Activated B cell treated with CpG ODN at 0.5 μM for 24 hours (primary cell): Measurements from ENCODE around the gene MYL4. TPM values are rescaled to one million over a fixed set of nuclear protein-coding genes. Genes with fewer than 3 reads are reported as not detected.

Experiments used
- ATAC-seq: fragments of 200-7000 bp; cut with Tn5 transposase; one replicate; pipeline ENCODE4 v1.10.0; 2021; ENCODE audit warnings: low read depth, mild to moderate bottlenecking, moderate library complexity
- CTCF ChIA-PET: fragments of 350-600 bp; sonication (Branson Sonifier 250); formaldehyde crosslinking; loops from one replicate; lab custom pipeline; 2021; ENCODE audit warnings: antibody characterized with exemption; lab: Charles Lee
- POLR2A ChIA-PET: fragments of 350-600 bp; sonication (Branson Sonifier 250); formaldehyde crosslinking; loops from one replicate; lab custom pipeline; 2021; ENCODE audit warnings: antibody characterized with exemption; lab: Charles Lee
- DNase-seq: peaks from one replicate; pipeline ENCODE4 v3.0.0; 2022
- H3K27ac Mint-ChIP-seq: one replicate; pipeline ENCODE4 v1.8.0; 2020; ENCODE audit warnings: mixed read lengths
- H3K27me3 Mint-ChIP-seq: one replicate; pipeline ENCODE4 v1.8.0; 2021; ENCODE audit warnings: mixed read lengths
- H3K36me3 Mint-ChIP-seq: one replicate; pipeline ENCODE4 v1.8.0; 2021; ENCODE audit warnings: low read depth, mixed read lengths
- H3K4me1 Mint-ChIP-seq: one replicate; pipeline ENCODE4 v1.8.0; 2021; ENCODE audit warnings: mixed read lengths
- H3K4me3 Mint-ChIP-seq: one replicate; pipeline ENCODE4 v1.8.0; 2020; ENCODE audit warnings: mild to moderate bottlenecking, mixed read lengths
- H3K9me3 Mint-ChIP-seq: one replicate; pipeline ENCODE4 v1.8.0; 2020; ENCODE audit warnings: mixed read lengths
- CTCF ChIP-seq: fragments of 200-600 bp; IDR thresholded peaks from one replicate; pipeline ENCODE4 v1.8.0; 2022; ENCODE audit warnings: antibody characterized with exemption, mild to moderate bottlenecking
- intact Hi-C: fragments of 100-400 bp; cut with micrococcal nuclease; formaldehyde crosslinking; loops from one replicate; pipeline ENCODE4 v1.15.1; 2024
- total RNA-seq: library from RNA; stranded (reverse); gene quantifications from 2 replicates; pipeline ENCODE4 v1.2.3, GENCODE V29; 2022

MYL4 gene
- total RNA-seq, 1 donor from 2014 or later: not detected

- TF ChIP-seq CTCF: no peak
- no peak for ATAC-seq
- H3K27me3 Mint-ChIP-seq: no peaks in the 10 kb centered on the region
- ChIA-PET CTCF (interaction anchor here (1.9 kb wide), 1 partner anchor 108 kb away, joined by 13 read pairs; no protein-coding TSS in a partner anchor), POLR2A (interaction anchor here (0.6 to 5.0 kb wide), 11 partner anchors 7 to 1987 kb away, joined by 3 to 50 read pairs (median 4); partner anchors contain the start of genes CDC27 and EFCAB13)
- no peaks in the 10 kb centered on the region for H3K36me3 Mint-ChIP-seq
- H3K9me3 Mint-ChIP-seq: no peaks in the 10 kb centered on the region
- peaks cover 69% of the 10 kb centered on the region for H3K4me1 Mint-ChIP-seq
- intact Hi-C loops: loop anchor here (5.0 to 10.0 kb wide), 3 partner anchors 35 to 1987 kb away; no protein-coding TSS in a partner anchor
- H3K4me3 Mint-ChIP-seq: no peak overlapping the region
- peak overlapping the region; percentile 98 for H3K27ac Mint-ChIP-seq
- no peak for DNase-seq
Measured at GRCh38 chr17:47207143-47208067, 1.7 kb upstream of the MYL4 start.

GRCh38 chr17:47209499-47209898, 351 bp downstream of the MYL4 start:
- ChIA-PET POLR2A (interaction anchor here (1.0 to 1.6 kb wide), 3 partner anchors 9 to 20 kb away, joined by 3 to 4 read pairs (median 3); partner anchors contain the start of gene CDC27), CTCF (interaction anchor here (1.1 kb wide), 1 partner anchor 20 kb away, joined by 3 read pairs; no protein-coding TSS in a partner anchor)
- H3K27me3 Mint-ChIP-seq: no peaks in the 10 kb centered on the region
- DNase-seq (no peak), ATAC-seq (no peak)
- TF ChIP-seq CTCF: no peak
- H3K27ac Mint-ChIP-seq: no peak overlapping the region
- no peaks in the 10 kb centered on the region for H3K9me3 Mint-ChIP-seq
- intact Hi-C loops: loop anchor here (5.0 to 10.0 kb wide), 3 partner anchors 37 to 1985 kb away; no protein-coding TSS in a partner anchor
- no peaks in the 10 kb centered on the region for H3K36me3 Mint-ChIP-seq
- H3K4me1 Mint-ChIP-seq: peaks cover 60% of the 10 kb centered on the region
- H3K4me3 Mint-ChIP-seq: no peak overlapping the region

- ChIA-PET POLR2A (interaction anchor here (0.9 to 1.1 kb wide), 2 partner anchors 11 to 21 kb away, joined by 3 read pairs; partner anchors contain the start of gene CDC27), CTCF (no interaction called here)
- peaks cover 54% of the 10 kb centered on the region for H3K4me1 Mint-ChIP-seq
Measured at GRCh38 chr17:47210105-47210504, 957 bp downstream of the MYL4 start.

GRCh38 chr17:47210779-47211178, 1.6 kb downstream of the MYL4 start:
- no peak for DNase-seq
- POLR2A ChIA-PET: interaction anchor here (0.9 kb wide), 1 partner anchor 12 kb away, joined by 3 read pairs; no protein-coding TSS in a partner anchor
- H3K9me3 Mint-ChIP-seq: no peaks in the 10 kb centered on the region
- no peaks in the 10 kb centered on the region for H3K36me3 Mint-ChIP-seq
- no peak for TF ChIP-seq CTCF
- CTCF ChIA-PET: no interaction called here
- no peak for ATAC-seq
- H3K27ac Mint-ChIP-seq: no peak overlapping the region
- intact Hi-C loops: no loop called here
- peaks cover 47% of the 10 kb centered on the region for H3K4me1 Mint-ChIP-seq
- H3K27me3 Mint-ChIP-seq: no peaks in the 10 kb centered on the region
- no peak overlapping the region for H3K4me3 Mint-ChIP-seq

More at GRCh38 chr17:47210105-47210504, 957 bp downstream of the MYL4 start:
- intact Hi-C loops: no loop called here
- TF ChIP-seq CTCF: no peak
- Mint-ChIP-seq H3K27ac (no peak overlapping the region), H3K4me3 (no peak overlapping the region), H3K36me3 (no peaks in the 10 kb centered on the region), H3K27me3 (no peaks in the 10 kb centered on the region), H3K9me3 (no peaks in the 10 kb centered on the region)
- ATAC-seq (no peak), DNase-seq (no peak)

GRCh38 chr17:47212458-47212857, 3.3 kb downstream of the MYL4 start:
- H3K36me3 Mint-ChIP-seq: no peaks in the 10 kb centered on the region
- no peaks in the 10 kb centered on the region for H3K27me3 Mint-ChIP-seq
- no peak for TF ChIP-seq CTCF
- ChIA-PET CTCF (no interaction called here), POLR2A (no interaction called here)
- H3K9me3 Mint-ChIP-seq: no peaks in the 10 kb centered on the region
- no peak for DNase-seq
- H3K4me1 Mint-ChIP-seq: peaks cover 37% of the 10 kb centered on the region
- no peak overlapping the region for H3K4me3 Mint-ChIP-seq
- no peak overlapping the region for H3K27ac Mint-ChIP-seq
- no peak for ATAC-seq
- intact Hi-C loops: no loop called here
